DMS 273 (cell line): ENCODE measurements around the gene EPB41.

ENCODE experiments used
- DNase-seq: peaks from one replicate; lab custom pipeline; 2025; ENCODE audit not compliant: unreplicated experiment; lab: John Stamatoyannopoulos, UW

EPB41 gene

DNA sequence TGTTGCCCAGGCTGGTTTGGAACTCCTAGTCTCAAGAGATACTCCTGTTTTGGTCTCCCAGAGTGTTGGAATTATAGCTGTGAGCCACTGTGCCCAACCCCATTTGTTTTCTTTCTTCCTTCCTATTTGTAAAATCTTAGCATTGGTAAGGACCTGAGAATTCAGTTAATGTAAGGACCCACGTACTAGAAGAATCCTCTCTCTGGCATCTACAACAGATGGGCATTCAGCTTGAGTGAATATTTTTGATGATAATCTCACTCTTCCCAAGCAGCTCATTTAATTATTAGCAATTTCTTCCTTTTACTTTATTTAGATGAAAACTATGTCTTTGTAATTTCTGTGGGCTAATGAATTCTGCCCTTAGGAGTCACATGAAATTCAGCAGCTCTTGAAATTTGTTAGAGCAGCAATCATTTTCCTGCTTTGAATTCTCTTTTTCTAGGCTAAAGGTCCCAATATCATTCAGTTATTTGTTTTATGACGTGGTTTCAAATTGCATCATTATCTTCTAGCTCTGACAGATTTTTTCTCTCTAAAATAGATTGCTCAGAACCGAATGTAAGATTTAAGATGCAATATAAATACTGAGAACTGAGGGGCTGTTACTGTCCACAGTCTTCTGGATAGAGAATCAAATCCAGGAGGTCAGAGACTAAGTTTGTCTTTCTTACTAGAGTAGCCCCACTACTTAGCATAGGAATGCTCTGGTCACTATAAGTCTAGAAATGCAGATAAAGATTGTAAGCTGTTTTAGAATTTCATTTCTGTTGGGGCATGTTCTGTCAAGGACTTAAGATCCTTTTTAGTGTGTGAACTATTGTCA, 59.4 kb downstream of the EPB41 start:
- DNase-seq: peak; percentile 78

DNA sequence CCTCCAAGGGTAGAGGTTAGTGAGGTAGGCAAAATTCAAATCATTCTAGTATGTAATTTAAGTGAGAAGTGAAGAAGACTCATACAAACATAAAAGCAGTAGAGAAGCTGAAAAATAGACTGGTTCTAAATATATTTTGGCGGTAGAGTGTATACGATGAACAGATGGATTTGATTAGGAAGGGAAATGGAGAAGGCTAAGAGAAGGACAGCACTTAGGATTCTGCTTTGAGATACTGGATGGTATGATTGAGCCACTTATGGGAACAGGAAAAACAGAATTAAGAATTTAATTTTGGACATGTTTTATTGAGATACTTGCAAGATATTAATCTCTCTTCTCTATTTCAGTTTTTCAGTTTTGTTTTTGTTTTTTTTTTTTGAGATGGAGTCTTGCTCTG, 60.1 kb downstream of the EPB41 start:
- peak; percentile 53 for DNase-seq

DNA sequence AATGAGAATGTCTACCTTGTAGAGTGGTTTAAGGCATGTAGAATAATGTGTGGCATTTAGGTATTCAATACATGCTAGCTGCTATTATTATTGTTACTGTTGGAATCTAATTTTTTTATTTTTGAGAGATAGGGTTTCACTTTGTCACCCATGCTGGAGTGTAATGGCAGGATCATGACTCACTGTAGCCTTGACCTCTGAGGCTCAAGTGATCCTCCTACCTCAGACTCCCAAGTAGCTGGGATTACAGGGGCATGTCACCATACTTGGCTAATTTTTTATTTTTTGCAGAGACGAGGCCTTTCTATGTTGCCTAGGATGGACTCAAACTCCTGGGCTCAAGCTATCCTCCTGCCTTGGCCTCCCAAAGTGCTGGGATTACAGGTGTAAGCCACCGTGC, 61.9 kb downstream of the EPB41 start:
- no peak for DNase-seq

DNA sequence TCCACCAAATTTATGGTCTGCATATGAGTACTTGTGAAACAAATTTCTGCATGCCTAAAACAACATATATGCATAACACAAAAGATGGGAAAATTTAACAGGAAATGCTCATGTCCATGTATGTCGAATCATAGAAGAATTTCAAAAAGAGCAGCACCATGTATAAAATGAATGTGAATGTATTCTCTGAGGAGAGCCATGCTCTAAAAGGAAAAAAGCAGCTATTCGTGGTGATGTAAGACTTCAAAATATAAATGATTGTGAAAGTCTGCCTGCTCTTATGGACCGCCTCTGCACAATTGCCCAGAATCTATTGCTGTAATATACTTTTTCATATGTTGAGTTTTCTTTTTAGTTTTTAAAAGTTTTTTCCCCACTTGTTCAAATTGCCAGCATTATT, 66.8 kb downstream of the EPB41 start:
- DNase-seq: no peak

DNA sequence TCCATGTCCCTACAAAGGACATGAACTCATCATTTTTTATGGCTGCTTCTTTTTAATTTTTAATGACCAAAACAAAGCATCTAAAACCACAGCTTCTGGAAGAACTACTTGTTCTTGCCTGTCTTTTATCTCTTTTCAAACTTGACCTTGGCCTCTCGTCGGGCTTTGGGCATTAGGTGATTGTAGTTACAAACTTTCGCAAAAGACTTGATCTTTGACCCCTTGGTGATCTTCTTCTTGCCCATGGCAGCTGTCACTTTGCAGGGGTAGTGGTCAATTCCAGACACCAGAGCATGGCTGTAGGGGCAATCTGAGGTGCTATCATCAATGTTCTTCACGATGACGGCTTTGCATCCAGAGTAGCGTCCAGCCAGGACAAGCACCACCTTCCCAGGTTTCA, 67.8 kb downstream of the EPB41 start:
- DNase-seq: no peak

DNA sequence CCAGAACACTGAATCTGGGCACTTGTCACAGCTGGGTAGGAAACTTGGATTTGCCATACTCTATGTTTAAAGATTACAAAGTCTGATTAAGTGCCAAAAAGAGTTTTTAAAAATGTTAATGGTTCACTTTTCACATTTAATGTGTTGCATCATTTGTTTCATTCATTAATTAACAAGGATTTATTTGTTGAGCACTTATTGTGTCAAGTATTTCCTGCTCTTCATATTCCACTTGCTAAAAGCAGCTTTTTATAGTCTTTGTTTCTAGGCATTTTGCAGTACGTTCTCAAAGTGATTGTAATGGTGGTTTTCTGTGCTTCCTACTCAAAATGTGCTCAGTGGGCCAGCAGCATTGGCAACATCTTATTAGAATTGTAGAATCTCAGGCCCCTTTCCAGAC, 68.7 kb downstream of the EPB41 start:
- DNase-seq: no peak

DNA sequence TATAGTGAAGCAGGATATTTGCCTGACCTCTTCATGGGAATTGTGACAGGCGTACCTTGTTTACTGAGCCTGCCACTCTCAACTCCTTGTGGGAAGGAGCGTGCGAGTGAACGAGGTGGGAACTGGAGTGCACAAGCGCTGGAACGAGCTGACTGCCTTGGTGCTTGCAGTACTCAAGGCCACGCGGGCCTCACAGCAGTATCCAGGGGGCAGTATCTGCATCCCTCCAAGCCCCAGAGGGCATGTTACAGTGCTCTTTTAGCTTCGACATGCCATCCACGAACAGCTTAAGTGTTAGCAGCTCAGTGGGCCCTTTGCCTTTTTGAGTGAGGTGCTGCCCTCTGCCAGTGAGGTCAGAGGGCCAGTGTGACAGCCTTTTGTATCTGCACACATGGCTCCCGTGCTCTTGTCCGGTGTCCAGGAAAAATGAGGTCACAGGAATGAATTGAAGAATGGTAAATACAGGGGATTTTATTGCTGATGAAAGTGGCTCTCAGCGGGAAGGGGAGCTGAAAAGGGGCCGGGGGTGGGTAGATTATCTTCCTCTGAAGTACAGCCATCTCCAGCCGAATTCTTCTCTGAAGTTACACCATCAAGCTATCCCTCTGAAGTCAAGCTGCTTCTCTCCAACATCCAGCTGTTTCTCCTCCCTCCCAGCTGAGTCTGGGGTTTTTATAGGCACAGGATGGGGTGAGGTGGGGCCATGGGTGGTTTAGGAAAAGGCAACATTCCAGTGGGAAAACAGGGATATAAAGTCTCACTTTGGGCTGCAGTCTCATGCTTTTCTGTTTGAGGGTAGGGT, 69.3 kb downstream of the EPB41 start:
- peak; percentile 20 for DNase-seq

DNA sequence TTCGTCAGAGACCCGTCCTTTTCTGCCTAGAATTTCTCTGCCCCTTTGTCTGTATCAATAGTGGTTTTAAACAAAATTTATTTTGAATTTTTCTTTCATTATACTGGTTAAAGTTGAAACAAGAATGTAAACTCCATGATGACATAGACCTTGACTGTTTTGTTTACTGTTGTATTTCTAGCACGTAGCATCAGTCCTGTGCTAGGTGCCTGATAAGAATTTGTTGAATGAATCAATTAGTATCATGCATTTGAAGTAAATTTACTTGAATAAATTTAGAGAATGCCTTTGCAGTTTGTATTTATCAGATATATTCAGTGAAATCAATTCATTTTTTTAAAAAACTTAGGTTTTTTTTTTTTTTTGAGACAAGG, 69.9 kb downstream of the EPB41 start:
- DNase-seq: no peak

DNA sequence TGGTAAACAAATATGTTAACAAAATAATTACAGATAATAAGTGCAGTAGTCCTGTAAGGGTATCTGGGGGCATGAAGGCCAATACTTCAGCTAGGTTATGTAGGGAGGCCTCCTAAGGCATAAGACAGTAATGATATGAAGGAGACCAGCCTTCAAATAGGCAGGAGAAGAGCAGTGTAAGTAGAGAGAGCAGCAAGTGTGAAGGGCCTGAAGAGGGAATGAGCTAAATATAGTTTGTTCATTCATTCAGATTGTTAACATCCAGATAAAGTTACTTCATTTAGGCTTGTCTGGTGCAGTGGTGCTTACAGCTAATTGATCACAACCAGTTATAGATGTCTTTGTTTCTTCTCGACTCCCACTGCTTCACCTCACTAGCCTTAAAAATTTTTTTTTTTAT, 71.1 kb downstream of the EPB41 start:
- DNase-seq: no peak

DNA sequence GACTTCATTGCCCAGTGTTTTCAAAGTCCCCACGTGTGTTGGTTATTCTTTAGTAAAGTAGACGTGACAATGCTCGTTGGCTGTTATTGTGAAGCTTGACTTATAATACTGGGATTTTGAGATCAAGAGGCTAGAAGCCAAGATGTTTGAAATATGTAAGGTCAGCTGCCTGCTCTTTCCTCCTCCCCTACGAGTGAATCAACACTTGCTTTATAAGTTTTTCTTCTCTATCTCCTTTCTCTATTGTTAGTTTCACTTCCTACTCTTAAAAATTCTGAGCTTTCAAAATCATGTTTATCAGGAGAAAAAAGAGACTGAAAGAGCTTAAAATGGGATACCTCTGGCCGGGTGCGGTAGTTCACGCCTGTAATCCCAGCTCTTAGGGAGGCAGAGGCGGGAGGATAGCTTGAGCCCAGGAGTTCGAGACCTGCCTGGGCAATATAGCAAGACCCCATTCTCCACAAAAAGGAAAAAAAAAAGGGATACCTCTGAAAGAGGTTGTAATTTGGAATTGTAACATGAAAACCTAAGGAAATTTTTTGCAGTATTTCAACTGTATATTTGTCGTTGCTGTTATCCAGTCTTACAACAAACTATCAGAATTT, 72.0 kb downstream of the EPB41 start:
- DNase-seq: no peak

DNA sequence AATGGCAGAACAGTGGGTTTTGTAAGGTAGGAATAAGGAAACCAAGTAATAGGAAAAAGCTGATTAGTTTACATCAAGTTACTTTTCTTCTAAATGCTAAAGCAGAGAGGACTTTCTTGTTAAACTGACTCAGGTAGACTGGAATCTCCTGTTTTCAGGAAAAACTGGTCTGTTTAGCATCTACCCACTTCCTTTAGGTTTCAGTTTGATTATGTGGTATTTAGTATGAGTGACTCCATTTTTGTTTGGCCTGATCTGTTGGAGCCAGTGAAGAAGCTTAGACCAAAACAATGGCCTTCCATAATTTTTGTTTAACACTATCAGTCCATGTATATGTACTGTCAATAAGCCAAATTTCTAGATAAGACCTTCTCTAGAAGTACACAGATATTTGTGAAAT, 88.4 kb downstream of the EPB41 start:
- DNase-seq: no peak

DNA sequence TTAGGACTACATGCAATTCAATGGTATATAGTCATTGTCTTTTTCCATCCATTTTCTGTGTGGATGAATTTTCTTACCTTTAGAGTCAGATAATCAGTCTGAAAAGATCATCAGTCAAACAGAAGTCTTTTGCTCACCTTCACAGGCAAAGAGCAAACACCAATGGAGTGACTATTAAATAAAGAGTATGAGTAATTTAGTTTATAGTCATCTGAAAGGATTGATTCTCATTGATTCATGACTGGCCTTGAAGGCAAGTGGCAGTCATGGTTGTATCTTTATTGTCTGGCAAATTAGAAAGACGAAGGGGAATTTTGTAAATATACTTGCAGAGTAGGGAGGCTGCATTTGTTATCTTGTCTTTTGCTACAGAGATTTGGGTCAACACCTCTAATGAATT, 89.9 kb downstream of the EPB41 start:
- no peak for DNase-seq

DNA sequence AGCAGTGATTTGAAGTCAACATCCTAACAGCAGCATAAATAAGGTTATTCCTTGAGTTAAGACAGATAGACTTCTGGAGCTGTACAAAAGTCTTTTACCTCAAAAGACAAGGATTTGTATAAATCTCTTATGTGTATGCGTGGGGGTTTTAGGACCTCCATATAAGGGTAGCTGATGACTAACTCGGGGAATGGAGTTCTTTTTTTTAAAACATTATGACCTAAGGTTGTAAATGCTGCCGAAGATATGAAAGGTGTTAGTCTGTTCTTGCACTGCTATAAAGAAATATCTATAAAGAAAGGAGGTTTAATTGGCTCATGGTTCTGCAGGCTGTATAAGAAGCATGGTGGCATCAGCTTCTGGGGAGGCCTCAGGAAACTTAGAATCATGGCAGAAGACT, 90.4 kb downstream of the EPB41 start:
- no peak for DNase-seq

DNA sequence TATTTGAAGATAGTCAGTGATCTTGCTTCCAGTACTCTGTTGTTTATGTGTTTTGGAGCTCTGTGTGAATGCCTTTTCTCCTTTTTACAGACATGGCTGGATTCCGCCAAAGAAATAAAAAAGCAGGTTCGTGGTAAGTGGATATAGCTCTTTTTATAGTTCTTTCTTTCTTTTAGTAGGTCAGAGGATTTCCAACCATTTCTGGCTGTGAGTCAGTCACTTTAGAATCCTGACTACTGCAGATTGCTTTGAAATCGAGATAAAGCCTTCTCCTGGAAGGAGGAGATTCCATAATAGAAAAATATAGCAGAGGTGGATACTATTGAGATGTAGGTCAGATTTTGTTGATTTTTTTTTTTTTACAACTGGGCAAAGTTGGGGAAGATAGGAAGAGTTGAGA, 97.4 kb downstream of the EPB41 start:
- no peak for DNase-seq

DNA sequence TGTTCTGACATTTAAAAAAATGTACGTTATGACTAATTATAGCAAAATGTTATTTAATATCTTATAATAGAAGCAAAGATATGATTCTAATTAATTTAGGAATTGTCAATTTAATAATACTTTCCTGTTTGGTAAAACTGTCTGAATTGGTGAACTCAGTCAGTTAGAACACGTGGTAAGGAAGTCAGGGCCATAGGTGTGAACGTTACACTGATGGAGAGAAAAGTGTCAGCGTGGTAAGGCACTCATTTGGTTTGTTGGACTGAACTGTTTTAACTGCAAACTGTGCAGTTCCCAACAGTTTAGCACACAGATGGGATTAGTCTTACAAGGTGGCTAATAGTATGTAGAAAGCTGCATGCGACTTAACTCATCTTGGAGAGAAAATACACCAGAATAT, 102.9 kb downstream of the EPB41 start:
- no peak for DNase-seq

DNA sequence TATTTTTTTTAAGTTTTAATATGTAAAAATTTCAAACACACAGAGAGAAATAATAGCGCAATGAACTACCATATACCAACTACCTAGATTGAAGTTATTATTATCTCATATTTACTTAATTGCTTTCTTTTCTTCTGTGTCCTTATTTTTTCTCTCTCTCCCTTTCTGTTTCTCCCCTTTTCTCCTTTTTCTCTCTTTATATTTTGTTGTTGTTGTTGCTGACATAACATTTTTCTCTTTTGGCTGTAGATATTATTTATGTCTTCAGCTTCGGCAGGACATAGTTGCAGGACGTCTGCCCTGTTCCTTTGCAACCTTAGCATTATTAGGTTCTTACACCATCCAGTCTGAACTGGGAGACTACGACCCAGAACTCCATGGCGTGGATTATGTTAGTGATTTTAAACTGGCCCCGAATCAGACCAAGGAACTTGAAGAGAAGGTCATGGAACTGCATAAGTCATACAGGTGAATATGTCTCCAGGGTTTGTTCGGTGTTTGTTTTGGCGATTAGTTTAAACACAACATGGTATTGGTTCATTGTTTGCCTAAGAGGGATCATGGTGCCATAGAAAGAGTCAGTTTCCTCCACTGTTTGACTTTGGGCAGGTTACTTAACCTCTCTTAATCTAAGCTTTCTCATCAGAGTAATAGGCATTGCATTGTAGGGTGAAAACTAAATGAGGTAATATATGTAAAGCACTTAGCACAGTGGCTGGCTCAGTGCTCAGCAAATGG, 103.8 kb downstream of the EPB41 start:
- DNase-seq: no peak

DNA sequence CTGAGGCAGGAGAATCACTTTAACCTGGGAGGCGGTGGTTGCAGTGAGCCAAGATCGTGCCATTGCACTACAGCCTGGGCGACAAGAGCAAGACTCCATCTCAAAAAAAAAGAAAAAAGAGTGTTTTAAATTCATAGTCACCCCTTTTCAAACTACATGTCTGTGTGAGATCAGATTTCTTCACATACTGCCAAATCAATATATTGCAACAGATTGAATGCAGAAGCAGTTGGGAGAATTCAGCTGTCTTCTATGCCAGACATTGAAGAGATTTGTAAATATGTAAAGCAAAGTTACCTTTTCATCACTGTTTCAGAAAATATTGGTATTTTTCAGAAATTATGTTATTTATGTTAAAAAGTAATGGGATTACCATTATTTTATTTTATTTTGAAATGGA, 108.3 kb downstream of the EPB41 start:
- no peak for DNase-seq

DNA sequence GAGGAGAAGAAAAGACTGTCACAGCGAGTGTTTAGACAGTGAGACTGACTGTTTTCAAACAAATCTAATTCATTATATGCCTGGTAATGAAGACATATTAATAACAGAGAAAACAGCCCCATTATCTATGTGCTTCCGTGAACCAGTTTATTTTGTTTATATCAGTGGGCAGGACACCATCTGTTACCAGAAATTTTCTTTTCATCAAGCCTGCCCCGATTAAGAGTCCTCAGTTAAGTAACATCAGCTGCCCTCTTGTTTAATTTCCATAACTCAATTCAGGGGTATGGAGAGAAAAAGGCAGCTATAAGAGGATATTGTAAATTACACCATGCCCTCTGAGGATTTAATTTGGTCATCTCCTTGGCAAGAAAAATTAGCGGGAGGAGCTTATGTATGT, 115.3 kb downstream of the EPB41 start:
- peak; percentile 76 for DNase-seq

DNA sequence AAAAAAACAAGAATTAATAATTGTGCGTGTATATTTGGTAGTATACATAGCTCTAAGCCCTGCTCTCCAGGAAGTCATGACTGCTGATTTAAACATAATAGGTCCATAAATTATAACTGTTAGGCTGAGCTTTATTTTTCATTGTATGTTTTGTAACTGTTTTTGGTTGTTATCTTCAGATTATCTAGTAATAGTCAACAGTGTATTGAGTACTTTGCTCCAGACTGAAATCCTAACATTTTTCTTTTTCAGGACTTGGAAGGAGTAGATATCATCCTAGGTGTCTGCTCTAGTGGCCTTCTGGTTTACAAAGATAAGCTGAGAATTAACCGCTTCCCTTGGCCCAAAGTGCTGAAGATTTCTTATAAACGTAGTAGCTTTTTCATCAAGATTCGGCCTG, 118.5 kb downstream of the EPB41 start:
- DNase-seq: no peak

DNA sequence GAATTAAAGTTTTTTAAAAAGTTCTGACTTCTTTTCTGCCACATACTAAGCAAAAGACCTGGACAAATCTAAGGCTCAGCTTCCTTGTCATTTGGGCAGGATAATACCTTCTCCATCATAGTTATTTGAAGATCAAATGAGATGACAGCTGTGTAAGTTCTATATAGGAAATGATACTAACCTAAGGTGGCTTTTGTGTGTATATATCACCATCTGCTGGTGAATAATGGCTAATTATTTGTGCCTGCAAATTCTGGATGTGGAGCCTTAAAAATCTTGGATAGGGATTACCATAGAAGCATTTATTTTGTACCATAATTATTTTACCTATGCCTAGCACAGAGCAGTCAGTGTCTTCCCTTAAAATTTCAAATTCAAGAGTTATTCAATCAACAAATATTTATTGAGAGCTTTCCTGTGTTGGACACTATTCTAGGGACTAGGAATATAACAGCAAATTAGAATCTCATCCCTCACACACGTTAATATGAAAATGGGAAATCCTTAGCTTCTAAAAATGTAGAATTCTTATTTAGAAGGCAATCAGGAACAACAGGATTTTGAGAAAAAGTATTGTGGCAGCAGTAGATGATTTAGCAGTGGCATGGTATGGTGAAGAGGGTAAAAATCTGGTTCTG, 119.6 kb downstream of the EPB41 start:
- peak; percentile 74 for DNase-seq
